Mononuclear cell (primary cell): ENCODE data around the gene ATP8A2. TPM values are rescaled to one million over a fixed set of nuclear protein-coding genes. Genes with fewer than 3 reads are reported as not detected.
"Not testable (repeated sequence)": the region's sequence is repeated elsewhere in the genome, so short reads cannot be mapped to it uniquely, and the experiment has no call there.

ENCODE experiments used
- H3K27me3 ChIP-seq: 2 replicates; pipeline ENCODE4 v1.6.0; 2011; ENCODE audit warnings: low read length, control low read depth; ENCODE audit not compliant: insufficient read depth
- H3K4me1 ChIP-seq: 2 replicates; pipeline ENCODE4 v1.5.1; 2011; ENCODE audit warnings: mild to moderate bottlenecking, low read length, control low read depth; ENCODE audit not compliant: insufficient read depth
- H3K4me3 ChIP-seq: 2 replicates; pipeline ENCODE4 v1.5.1; 2011; ENCODE audit warnings: mild to moderate bottlenecking, low read length, moderate library complexity
- H3K9me3 ChIP-seq: 2 replicates; pipeline ENCODE4 v1.5.1; 2011; ENCODE audit warnings: low read depth, mild to moderate bottlenecking, control low read depth, low read length
- total RNA-seq: library from RNA; depleted of rRNA; stranded (reverse); fragments of >200 nt; gene quantifications from one replicate; pipeline ENCODE4 v1.2.3, GENCODE V29; 2012

The ATP8A2 gene
- total RNA-seq, 1 donor: 0.21 TPM

DNA sequence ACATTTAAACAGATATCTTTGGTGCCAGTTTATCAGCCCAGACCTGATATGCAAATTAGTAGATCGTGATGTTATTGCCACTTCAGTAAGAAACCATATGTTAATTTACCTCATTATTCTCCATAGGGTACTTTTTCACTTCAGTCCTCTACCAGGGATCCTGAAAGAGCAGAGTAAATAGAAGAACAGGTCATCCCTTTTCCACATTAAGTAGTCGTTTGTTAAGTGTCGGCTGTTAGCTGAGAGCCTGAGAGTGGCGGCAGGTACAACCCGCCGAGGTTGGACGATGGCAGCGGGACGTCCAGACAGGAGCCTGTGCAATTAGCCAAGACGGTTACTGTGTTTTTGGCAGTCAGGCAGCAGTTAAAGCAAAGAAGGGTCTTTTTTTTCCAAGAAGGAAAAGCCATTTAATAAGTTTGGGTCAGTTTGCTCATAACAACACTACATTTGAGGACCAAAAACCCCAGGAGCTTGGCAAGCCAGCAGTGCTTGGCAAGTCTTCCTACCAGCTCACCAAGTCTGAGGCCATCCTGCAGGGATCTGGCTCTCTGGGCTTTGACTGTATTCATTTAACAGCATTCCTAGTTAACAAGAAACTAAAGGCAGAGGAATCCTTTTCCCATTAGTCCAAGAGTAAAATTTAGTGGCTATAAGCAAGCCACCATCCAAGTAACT is 448.2 kb downstream of the ATP8A2 start:
- H3K4me1 ChIP-seq: no peaks in the 10 kb centered on the region
- no peaks in the 10 kb centered on the region for H3K9me3 ChIP-seq
- H3K27me3 ChIP-seq: no peaks in the 10 kb centered on the region

DNA sequence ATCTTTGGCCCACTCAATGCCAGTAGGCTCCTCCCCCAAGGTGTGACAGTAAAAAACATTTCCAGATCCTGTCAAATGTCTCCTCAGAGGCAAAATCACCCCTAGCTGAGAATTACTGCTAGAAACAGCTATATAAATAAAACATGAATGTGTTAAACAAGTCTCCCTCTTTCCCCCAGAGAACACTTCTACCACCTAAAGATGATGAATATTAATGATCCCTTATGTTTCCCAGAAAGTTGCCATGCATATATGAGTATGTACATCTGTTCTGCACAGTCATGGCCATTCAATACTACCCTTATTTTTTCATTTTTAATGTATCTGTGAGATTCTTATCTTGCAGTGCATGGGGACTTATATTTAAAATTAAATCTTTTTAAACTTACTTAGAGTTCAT is 450.0 kb downstream of the ATP8A2 start:
- H3K4me1 ChIP-seq: no peaks in the 10 kb centered on the region
- no peak overlapping the region for H3K4me3 ChIP-seq
- H3K9me3 ChIP-seq: no peaks in the 10 kb centered on the region
- H3K27me3 ChIP-seq: no peaks in the 10 kb centered on the region

More for the DNA sequence above, 448.2 kb downstream of the ATP8A2 start:
- no peak overlapping the region for H3K4me3 ChIP-seq

DNA sequence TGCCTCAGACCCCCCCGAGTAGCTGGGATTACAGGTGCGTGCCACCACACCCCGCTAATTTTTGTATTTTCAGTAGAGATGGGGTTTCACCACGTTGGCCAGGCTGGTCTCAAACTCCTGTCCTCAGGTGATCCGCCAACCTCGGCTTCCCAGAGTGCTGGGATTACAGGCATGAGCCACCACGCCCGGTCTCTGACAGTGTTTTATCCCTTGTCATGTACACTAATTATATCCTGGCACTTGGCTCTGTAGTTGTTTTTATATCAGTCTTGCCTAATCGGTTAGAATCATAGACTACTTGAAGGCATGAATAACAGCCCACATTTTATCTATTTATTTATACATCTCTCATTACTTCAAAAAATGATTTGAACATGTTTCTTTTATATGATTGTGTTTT is 455.4 kb downstream of the ATP8A2 start:
- H3K4me3 ChIP-seq, H3K27me3 ChIP-seq, H3K9me3 ChIP-seq, H3K4me1 ChIP-seq: not testable (repeated sequence)

DNA sequence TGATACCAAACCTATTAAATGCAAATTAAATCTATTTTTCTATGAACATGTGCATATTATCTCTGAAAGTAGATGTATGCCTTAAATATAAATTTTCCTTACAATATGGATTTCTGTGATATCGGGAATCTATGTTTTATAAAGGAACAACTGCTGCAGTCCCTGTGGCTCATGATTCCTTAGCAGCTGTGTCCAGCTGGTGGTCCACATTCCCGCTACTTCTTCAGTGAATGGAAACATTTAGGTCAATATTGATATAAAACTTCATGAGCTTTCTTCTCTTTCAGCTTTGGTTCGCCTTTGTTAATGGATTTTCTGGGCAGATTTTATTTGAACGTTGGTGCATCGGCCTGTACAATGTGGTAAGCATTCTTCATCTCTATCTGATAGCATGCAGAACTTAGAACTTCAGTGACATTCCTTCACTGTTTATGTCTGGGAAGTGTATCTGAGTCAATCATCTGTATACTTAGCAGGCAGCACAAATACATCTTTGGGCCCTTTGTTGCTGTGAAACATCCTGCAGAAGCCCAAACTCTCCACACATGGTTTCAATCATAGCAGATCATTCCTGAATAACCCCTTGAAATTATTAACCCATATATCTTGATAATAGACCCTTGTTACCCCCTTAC is 456.2 kb downstream of the ATP8A2 start:
- no peaks in the 10 kb centered on the region for H3K9me3 ChIP-seq
- H3K4me1 ChIP-seq: no peaks in the 10 kb centered on the region
- no peak overlapping the region for H3K4me3 ChIP-seq
- H3K27me3 ChIP-seq: no peaks in the 10 kb centered on the region

DNA sequence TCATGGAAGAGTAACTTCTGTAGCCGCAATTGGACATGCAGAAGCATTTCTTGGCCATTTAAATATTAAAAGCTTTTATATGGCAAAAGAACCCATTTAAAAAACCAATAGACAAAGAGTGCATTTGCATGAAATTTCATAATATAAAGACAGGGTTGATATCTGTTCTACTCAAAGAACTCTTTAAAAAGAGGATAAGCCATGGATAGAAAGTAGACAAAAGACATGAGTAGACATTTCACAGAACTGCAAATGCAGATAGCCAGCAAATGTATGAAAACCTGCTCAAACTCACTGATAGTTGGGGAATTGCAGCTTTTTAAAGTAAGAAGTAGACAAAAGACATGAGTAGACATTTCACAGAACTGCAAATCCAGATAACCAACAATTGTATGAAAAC is 462.0 kb downstream of the ATP8A2 start:
- Histone ChIP-seq H3K4me1 (no peaks in the 10 kb centered on the region), H3K27me3 (no peaks in the 10 kb centered on the region), H3K4me3 (no peak overlapping the region), H3K9me3 (no peaks in the 10 kb centered on the region)

DNA sequence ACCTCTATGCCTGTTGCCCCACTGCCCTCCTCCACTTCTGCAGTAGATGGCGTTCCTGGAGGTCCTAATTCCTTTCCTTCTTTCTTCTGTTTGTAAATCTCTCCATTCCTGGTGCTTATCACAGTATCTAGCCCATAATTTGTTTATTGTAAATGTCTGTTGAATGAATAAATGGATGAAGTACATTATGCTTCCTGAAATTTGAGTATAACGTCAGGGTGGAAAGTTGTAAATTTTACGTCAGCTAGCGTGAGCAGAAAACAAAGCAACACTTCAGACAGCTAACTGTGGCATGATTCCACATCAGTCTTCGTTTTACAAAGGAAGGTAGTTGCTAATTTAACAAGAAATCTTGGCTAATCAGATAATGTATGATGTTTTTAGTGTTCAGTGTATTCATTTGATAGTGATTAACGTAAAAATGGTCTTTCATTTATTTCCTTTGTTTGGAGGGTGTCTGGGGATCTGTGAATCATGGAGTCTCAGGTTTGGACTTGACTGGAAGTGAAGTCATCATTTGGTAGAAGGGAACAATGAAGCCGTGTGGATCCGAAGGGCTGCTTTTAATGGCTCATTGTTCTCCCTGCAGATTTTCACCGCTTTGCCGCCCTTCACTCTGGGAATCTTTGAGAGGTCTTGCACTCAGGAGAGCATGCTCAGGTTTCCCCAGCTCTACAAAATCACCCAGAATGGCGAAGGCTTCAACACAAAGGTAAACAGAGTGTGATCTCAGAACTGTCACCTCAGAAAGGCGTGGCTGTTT is 465.0 kb downstream of the ATP8A2 start:
- H3K9me3 ChIP-seq: no peaks in the 10 kb centered on the region
- no peaks in the 10 kb centered on the region for H3K4me1 ChIP-seq
- H3K27me3 ChIP-seq: no peaks in the 10 kb centered on the region
- H3K4me3 ChIP-seq: no peak overlapping the region

DNA sequence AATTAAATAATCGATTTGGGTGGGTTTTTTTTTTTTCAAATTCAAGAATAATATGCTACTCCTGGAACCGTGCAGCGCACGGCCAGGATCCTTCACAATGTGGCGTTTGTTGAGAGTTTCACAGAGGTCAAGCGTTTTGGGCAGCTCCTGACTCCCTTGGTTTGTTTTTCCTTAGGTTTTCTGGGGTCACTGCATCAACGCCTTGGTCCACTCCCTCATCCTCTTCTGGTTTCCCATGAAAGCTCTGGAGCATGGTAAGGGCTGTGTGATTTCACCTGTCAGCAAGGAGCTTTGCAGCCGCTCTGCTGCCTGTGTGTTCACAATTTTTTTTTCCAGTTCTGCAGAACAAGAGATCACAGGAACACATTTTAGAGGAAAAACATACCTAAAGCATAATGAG is 467.6 kb downstream of the ATP8A2 start:
- Histone ChIP-seq H3K4me3 (no peak overlapping the region), H3K4me1 (no peaks in the 10 kb centered on the region), H3K9me3 (no peaks in the 10 kb centered on the region), H3K27me3 (no peaks in the 10 kb centered on the region)

DNA sequence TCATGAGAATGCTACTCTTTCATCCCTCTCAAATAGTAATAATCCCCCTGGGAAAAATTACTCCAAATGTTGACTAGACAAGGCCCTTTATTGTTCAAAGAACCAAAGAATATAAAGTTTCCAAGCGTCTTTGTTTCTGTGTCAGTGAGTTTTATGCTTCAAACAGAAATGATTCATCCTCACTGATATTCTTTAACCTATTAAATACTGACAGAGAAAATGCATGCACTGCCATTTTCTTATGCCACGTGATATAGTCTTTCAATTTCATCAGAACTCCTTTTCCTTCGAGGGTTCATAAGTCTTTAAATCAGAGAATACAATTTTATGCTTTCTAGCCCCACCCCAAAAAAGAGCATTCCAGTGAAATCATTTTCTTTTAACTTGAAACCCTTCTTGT is 468.5 kb downstream of the ATP8A2 start:
- Histone ChIP-seq H3K27me3 (no peaks in the 10 kb centered on the region), H3K4me1 (peaks cover 6% of the 10 kb centered on the region), H3K9me3 (no peaks in the 10 kb centered on the region), H3K4me3 (no peak overlapping the region)

DNA sequence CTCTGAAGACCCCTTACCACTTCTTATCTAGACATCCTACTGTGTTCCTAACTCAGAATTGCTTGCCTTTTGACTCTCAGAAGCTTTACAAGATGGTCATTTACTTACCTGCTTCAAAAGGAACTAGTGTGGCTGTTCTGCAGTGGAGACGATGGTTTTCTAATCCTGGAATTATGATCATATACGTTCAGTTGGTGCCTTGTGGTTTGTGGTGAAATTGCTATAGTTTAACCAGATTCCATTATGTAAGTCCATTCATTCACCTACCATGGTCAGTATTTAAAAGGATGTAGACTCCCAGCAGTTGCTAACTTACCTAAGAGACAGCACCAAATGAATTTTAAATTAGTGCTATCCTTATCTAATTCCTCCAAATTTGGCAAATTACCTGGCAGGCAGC is 469.2 kb downstream of the ATP8A2 start:
- peaks cover 11% of the 10 kb centered on the region for H3K4me1 ChIP-seq
- no peaks in the 10 kb centered on the region for H3K9me3 ChIP-seq
- no peaks in the 10 kb centered on the region for H3K27me3 ChIP-seq
- no peak overlapping the region for H3K4me3 ChIP-seq

DNA sequence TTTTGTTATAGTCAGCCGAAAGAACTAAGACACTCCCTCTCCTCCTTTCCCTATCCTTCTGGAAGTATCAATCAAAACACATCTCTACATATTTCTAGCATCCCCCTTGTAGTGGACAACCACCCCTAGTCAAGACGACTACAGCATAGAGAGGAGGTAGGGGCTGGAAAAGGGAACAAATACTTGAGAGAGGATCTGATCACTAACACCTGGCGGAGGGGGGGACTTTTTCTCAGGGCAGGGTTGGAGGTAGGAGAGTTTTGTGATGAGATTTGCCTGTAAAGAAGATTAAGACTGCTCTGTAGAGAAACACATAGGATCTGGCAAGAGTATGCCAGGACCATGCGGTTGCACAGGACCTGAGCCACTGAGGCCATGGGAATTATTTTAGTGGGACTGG is 471.9 kb downstream of the ATP8A2 start:
- Histone ChIP-seq H3K27me3 (no peaks in the 10 kb centered on the region), H3K4me3 (no peak overlapping the region), H3K9me3 (no peaks in the 10 kb centered on the region), H3K4me1 (peaks cover 35% of the 10 kb centered on the region)

DNA sequence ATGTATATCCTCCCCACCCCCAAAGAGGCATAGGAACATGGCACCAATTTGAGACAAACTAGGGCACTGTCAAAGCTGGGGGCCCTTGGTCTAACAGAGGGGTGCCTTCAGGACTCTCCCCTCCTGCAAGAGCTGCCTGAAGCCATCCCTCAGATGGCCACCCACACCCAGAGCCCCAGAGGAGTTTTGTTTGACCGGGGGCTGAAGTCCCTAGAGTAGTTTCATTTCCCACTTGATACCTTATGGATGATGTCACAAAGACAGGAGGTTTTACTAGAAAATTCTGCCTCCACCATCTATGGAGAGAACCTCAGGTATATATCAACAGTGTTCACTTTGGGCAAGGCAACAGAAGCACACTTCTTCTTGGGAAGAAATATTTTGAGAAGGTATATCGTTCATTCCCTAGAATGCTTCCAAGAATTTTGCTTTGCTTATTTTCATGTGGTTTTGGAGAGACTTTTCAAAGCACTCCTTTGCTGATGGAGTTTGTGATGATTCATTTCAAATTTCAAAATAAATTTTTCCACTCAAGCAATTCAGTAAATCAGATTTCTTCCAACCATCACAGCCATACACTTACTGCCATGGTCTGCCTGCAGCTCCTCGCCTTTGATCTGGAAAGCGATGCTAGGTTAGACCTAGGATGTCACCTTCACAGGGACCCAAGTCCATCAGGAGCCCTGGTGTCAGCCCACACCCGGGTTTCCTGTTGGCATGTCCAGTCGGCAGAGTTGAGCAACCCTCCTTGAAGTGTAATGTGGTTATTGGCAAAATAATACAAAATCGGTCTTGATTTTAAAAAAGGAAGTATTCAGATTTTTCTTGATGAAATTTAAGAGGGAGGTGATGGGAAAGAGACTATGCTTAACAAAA is 473.0 kb downstream of the ATP8A2 start:
- Histone ChIP-seq H3K9me3 (no peaks in the 10 kb centered on the region), H3K27me3 (no peaks in the 10 kb centered on the region), H3K4me3 (no peak overlapping the region), H3K4me1 (peaks cover 39% of the 10 kb centered on the region)

DNA sequence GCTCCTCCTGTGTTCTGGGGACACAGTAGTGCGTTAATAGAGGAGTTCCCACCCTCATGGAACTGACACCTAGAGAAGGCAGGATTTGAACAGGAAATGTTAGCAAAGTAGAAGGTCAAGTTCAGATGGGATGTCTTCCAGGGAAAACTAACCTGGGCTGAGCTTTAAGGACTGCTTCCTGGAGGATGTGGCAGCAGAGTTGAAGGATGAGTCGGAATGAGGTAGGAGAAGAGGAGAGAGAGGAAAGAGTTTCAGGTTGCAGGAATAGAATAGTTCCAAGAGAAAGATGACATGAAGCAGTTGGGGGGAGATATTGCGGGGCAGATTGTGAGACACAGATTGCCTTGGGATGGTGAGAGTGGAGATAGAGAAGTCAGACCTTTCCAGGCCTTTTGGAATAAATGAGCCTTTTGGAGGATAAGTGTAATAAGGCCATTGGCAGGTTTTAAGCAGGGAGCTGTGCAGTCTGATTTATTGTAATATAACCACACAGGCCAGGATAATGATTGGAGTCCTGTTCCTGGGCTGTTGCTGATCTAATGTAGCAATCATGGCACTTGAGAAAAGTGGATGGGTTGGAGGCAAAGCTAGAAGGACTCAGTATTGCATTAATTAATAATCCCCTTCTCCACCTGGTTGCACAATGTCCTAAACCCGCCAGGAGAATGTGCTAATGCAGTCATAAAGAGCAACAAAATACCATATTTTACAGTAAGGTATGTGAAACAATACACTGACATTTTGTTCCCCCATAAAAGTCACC is 474.6 kb downstream of the ATP8A2 start:
- Histone ChIP-seq H3K4me1 (peaks cover 39% of the 10 kb centered on the region), H3K27me3 (no peaks in the 10 kb centered on the region), H3K4me3 (no peak overlapping the region), H3K9me3 (no peaks in the 10 kb centered on the region)

DNA sequence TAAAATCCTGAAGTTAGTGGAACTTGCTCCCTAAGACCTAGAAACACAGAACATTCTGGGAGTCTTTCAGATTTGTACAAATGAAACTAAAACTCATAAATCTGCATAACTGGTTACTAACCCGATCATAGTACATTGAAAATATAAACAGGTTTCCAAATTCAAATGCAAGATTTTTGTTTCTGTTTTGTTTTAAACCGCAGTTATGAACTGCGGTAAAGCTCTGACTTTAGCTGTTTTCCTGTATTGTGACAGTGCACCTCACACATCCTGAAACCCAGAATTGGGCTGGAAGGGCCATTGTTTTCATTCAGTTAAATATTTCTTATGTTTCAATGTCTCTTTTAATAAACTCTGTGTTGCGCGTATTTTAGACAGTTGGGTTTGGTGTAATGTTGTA is 475.4 kb downstream of the ATP8A2 start:
- Histone ChIP-seq H3K27me3 (no peaks in the 10 kb centered on the region), H3K4me1 (peaks cover 39% of the 10 kb centered on the region), H3K4me3 (no peak overlapping the region), H3K9me3 (no peaks in the 10 kb centered on the region)
